CD4-positive, alpha-beta T cell treated with Interleukin-2 at 100 ng/mL for 4 hours (primary cell): ENCODE measurements around the gene FAM131C.
"Not testable (repeated sequence)": the region's sequence is repeated elsewhere in the genome, so short reads cannot be mapped to it uniquely, and the experiment has no call there.

Experiments
- DNase-seq: peaks from one replicate; pipeline ENCODE4 v3.0.0-alpha.2; 2020; ENCODE audit warnings: low spot score

FAM131C gene, protein sequence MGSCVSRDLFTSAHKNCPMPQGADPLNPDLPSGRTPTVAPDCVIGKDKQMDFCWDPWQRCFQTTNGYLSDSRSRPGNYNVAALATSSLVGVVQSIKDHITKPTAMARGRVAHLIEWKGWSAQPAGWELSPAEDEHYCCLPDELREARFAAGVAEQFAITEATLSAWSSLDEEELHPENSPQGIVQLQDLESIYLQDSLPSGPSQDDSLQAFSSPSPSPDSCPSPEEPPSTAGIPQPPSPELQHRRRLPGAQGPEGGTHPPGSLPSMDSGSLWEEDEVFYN

DNA sequence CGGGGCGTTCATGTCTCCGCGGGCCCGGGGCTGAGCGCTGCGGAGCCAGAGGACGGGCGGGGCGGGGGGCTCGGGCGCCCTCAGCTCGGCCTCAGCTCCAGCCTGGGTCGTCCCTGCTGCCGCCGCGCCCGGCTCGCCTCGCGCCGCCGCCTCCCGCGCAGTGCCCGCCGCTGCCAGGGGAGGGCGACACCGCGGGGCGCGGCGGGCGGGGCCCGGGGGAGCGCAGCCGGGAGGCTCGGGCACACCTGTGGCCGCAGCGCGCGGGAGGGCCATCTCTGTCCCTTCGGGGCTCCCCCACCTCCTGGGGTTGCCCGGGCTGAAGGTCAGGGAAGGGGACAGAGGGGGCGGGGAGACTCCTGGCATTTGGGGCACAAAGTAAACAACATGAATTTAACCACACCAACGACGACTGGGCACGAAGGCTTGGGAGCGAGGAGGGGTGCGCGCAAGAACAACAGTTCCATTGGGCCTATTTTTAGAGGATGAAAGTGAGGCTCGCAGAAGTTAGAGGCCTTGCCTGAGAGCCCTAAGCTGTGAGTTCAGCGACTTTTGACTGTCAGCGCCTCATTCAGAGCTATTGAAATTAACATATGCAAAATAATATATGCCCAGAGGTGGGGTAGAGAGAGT lies at the start of gene FAM131C:
FAM131C (minus strand) TSS at position 162 of the 630 bp plus-strand sequence. CDS start 209 bp downstream, outside the sequence.
- DNase-seq, result peak; percentile 15

DNA sequence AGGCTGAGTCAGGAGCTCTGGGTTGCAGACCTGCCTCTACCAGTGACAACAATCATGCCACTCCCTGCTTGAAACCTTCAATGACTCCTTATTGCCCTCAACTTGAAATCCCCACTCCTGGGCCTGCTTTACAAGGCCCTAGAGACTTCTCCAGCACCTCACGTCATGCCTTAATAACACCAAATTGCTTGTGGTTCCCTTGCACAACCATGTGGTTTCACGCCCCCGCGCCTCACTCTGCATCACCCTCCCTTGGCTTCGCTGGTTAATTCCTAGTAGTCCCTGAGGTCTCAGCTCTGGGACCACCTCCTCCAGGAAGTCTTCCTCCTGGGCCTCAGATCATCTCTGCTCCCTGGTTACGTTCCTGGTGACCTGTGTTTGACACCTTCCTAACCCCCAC lies 49.5 kb upstream of the FAM131C start:
- peak; percentile 48 for DNase-seq

DNA sequence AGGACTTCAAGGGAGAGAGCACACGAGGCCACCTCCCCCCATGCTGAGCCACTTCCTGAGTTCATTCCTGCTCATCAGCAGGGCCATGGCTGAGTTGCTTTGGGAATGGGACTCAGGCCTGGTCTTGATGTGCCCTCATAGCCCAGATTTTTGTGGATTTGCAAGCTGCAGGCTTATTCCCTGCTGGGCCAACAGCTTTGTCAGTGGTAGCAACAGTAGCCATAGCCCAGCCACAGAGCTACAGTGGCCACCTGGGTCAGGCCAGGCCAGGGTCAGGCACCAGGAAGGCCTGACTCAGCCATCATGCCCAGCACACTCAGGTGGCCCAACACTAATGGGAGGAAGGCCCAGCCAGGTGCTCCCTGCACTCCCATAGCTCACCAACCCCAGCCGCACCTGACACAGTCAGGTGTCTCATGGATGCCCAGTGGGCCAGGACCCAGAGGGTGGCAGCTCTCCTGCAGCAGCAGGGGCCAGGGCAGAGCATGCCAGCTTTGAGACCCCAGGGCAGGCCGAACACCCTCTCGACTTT lies 49.0 kb upstream of the FAM131C start:
- DNase-seq, result no peak

DNA sequence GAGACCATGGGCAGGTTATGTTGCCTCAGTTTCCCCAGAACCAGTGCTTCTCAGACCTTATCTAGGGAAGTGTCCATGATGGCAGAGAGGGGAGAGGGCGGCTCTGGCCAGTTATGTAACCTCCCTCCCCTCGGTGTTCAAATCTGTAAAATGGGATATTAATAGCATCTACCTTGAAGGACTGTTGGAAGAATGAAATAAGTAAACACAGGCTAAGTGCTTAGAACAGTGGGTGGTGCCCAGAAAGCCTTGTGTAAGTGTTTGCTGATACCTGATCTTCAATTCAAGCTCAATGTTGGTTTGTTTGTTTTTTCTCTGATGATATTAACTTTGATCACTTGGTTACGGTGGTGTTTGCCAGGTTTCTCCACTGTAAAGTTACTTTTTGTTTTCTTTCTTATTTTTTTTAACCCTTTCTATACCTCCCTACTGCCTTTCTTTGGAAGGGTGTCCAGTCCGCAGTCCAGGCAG lies 47.5 kb upstream of the FAM131C start:
- DNase-seq, result no peak

DNA sequence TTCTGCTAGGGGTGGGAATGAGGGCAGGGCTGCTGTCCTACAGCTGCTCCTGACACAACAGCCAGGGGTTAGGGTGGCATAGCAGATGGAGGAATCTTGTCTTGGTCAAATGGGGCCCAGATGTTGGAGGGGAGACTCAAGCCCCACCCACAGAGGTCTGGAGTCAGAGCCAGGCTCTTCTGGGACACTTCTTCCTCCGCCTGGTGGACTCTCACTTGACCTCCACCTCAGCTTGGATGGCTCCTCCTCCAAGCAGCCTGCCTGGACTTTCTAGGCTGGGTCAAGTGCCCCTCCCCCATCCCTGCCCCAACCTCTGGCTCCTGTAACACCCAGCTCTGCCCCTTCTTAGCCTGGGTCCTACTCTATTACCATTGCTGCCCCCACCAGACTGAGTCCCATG lies 47.0 kb upstream of the FAM131C start:
- DNase-seq, result no peak

DNA sequence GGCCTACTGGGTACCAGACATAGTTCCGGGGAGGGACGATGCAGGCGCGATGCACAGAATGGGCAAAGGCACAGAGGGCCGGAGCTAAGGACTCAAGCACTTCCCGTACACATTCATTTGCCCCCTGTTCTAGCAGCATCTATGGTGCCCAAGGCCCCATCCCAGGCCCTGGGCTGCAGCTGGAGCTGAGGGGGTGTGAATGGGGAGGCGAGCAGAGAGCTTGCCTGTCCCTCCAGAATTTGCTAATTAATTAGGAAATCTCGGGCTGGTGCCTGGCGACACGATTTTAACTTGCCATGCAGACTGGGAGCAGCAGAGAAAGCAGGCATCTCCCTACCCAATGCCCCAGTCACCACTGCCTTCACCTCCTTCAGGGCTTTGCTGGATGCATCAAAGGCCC lies 46.5 kb upstream of the FAM131C start:
- DNase-seq, result no peak

DNA sequence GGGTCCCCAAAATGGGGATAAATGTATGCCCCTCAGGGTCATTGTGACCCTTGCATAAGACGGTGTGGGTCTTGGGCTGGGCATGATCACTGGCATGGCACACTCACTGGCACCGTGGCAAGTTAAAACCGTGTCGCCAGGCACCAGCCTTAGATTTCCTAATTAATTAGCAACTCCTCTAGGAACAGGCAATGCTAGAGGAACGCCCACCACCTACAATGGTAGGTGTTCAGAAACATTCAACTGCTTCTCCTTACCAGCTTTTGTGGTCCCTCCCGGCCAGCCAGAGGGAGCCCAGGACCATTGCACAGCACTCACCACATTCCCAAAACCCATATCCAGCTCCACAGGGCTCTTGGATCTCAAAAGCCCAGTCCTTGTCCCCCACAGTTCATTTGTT lies 46.1 kb upstream of the FAM131C start:
- no peak for DNase-seq

DNA sequence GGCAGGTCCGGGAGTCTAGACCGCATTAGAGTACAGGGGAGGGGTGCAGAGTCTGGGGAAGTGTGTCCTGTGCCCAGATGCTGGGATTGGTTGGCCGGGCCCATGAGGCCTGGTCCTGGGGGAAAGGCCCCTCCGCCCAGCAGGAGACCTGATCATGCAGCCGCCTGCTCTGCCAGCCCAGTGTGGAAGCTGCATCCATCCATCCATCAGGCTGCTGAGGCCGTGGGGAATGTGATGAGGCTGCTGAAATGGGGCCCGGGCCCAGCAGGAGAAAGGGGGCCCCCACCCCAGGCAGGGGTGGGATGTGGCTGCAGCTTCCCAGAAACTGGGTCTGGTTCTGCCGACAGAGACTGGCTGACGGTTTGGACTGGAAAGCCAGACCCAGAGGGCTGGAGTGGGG lies 45.3 kb upstream of the FAM131C start:
- no peak for DNase-seq

DNA sequence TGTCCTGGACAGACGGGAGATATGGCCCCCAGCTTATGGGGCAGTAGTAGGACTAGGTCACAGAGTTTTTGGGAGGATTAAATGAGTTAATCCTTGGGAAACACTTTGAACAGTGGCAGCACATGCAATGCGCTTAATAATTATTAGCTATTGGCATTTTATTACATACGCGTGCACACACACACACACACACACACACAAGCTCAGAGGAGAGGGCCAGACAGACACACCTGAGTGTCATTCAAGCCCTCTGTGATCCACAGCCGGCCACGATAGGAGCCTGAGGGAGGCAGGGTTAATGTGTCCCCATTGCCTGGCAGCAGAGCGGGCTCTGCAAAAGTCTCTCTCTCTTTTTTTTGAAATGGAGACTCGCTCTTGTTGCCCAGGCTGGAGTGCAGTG lies 44.5 kb upstream of the FAM131C start:
- DNase-seq, result no peak

DNA sequence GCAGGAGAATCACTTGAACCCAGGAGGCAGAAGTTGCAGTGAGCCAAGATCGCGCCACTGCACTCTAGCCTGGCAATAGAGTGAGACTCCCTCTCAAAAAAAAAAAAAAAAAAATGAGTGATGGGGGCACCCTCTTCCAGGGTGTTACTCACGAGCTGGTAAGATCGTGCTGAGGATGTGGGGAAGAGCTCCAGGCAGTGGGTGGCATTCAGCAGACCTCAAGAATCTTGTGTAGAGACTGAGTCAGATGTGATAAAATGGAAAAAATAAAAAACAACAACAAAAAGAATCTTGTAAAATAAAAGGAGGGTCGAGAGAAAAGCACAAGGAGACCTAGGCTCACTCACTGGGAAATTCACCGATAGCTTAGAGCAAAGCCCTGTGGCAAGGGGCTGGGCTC lies 43.9 kb upstream of the FAM131C start:
- DNase-seq, result no peak

DNA sequence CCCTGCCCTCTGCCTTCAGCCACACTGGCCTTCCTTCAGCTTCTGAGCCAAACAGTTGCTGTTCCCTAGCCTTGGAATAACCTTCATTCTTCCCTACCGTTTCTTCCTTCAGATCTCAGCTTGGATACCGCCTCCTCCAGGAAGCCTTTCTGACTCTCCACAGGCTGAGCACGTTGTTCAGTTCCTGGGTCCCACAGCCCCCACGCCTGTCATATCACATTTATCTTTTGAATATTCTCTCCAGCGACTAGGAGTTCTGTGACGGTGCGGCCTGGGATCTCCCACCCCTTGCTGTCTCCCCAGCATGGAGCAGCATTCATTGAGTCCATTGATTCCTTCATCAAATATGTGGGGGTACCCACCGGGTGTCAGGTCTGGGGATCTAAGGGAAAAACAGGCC lies 43.2 kb upstream of the FAM131C start:
- no peak for DNase-seq

DNA sequence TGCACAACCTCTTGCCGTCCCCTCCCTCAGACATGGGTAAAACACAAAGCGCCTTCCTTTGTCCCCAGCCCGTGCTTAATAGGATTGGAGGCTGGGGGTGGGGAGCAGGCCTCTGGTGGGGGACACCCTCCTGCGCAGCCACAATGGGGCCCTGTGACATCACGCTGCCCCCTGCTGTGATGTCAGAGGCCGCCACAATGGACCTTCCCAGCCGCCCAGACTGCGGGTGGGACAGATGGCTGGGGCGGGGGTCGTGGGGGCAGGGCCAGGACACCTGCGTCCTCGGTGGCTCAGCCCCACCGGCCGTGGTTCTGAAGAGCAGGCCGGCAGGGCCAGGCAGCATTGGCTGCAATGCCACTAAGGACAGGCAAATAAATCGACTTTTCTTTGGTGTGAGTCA lies 42.6 kb upstream of the FAM131C start:
- no peak for DNase-seq

DNA sequence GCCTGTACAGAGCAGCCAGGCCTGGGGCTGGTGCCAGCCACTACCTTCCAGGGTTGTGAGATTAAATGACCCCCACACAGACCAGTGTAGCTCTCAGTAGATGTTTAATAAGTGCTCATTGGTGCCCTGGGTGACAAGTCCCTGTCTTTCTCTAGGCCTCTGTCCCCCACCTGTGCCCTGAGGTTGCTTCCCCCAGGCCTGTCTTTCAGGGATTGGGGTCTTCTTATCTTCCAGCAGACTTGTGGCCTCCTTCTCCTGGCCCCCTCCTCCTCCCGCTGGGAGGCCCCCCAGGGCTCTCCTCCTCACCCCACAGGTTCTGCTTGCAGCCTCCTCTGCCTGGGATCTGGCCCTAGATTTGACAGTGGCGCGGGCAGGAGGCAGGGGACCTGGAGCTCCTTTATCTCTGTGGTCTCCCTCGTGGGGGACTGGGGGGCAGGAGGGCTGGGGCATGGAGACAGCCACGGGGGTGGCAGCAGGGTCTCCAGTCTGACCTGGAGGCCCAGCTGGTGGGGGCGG lies 42.1 kb upstream of the FAM131C start:
- no peak for DNase-seq

DNA sequence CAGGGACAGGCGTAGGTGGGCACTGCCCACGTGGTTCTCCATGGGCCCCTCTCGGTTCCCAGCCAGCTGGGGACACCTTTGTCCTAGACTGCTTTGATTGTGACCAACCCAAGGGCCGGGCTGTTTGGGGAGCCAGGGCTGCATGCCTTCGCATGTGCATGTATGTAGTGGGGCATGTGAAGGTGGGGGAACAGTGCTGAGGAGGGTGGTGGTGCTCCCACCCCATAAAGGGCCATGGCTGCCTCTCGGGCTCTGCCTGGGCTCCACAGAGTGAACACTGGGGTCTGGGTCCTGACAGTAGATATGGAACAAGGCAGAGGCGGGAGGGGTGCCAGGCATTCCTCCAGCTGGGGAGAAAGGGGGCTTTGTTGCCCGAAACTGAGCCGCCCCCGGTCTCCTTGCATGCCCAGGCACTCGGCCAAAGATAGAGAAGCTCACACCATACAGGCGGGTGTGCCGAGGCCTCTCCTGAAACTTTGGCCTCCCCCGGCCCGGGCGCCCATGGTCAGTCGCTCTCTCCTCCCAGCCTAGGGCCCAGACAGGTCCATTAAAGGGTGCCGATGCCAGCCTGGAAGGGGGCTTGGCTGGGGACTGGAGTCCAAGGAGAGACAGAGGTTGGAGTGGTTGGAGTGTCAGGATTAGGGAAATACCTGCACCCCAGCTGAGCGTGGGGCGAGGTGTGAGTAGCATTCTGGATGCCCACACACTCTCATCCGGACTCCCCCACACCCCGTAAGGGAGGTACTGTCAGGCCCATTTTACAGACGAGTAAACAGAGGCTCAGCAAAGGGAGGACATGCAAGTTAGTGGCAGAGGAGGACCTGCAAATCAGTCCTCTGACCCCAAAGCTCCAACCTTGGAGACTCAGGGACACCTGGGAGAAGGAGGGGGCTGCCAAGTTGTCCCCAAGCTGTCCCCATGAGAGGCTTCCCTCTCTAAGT lies 41.3 kb upstream of the FAM131C start:
- no peak for DNase-seq

DNA sequence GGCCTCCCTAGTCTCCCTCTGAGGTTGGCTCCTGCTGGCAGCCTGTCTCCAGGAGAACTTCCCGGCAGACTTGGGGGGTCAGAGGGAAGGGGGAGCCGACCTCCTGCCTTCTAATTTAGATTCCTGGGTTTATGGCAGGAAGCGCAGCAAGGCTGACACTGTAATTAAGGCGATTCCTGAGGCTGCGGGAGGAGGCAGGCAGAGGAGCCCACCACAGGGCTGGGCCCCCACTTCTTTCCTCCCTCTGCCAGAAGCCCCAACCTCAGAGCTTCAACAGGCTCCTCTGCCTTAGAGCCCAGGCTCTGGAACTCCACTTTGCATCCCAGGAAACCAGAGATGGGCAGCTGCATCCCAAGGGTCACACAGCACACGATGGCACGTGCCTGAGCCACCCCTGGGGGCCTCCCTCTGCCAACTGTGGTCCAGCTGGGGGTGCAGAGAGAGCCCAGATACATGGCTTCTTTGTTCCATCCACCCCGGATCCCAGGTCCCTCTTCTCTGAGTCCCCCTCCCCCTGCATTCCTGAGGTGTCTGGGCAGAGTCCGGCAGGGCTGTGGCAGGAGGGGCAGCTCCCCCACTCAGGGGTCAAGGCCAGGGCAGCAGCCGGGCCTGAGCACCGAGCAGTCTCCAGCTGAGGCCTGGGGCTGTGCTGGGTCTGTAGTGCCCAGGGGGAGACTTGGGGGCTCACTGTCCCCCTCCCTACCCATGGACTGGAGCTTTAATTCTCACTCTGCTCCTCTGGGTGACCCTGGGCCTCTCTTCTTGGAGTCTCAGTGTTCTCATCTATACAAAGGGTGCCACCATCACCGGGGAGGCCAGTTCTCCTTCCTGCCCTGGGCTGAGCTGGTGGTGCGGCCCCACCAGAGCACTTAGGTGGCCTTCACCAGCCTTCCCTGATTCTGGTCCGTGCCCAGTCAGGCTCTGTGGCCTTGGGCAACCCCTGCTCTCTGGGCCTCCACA lies 39.4 kb upstream of the FAM131C start:
- DNase-seq, result no peak

DNA sequence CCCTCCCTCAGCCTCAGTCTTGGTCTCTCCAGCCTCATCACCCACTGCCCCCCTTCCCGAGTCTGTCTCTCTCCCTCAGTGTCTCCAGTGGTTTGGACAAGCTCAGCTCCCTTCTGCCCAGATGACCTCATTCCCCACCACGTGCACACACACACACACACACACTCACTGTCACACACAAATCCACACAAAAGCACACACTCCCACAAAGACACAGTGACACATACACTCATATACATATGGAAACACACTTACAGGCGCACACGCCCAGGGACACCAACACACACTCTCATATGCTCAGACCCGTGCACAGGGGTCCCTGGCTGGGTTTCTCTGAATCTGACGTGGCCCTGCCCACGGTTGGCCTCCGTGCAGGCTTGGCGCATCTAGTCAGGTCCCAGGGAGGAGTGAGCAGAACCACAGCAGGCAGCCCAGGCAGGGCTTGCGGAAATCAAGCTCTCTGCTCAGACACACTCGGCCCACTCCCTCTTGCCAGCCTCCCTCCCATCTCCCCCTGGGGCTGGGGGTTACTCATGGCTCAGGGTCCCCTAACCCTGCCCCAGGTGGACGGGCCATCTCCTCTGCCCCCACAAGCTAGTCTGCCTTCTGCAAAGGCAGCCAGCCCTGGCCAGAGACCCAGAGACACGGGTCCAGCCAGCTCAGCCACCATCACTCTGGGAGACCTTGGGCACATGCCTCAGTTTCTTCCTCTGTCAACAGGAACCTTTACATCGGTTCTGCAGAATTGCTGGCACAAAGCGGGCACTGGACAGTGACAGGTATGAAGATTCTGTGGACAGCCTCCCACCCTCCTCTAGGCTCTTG lies 38.5 kb upstream of the FAM131C start:
- DNase-seq, result no peak

DNA sequence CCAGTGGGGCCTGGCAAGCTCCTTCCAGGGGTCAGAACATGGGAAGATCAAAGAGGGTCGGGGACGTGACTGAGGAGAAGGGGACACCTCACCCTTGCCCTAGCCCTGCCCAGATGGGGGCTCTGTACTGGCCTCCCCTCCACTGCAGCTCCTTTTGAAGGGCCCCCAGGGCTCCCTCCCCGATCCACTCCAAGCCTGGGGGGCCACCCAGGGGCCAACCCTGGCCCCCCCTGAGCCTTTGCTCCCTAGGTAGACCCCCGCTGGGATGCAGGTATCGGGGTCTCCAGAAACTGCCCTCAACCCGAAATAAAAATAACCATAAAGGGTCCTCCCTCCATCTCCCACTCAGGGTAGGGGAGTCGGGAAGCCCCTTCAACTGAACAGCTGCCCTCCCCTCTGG lies 37.4 kb upstream of the FAM131C start:
- DNase-seq, result no peak

DNA sequence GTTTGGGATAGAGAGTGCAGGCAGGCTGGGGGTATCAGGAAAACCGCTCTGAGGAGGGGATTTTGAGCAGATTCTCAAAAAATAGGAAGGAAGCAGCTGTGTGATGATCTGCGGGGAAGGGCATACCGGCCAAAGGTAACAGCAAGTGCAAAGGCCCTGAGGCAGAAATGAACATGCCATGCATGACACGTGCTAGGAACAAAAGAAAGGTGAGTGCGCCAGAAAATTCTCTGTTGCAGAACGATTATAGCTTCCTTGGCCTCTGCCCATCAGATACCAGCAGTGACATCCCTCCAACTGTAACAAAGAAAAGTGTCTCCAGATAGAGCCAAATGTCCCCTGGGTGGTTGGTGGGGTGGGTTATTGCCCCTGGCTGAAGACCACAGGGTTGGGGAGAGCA lies 37.0 kb upstream of the FAM131C start:
- no peak for DNase-seq

DNA sequence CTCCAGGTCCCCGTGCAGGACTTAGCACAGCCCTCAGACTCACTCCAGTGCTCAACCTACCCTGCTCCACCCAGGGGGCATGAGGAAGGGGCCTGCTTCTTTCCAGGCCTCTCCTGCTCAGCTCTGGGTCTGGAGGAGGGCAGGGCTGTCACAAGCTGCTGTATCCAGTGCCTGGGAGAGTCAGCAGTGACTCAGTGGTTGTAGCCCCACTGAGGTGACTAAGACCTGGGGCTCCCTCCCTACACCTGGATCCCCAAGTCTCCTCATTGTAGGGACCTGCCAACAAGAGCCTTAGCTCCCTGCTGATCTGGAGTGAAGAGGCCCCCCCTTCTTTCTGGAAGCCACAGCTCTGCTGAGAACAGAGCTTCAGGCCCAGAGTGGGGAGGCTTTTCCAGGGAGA lies 36.1 kb upstream of the FAM131C start:
- DNase-seq, result no peak

DNA sequence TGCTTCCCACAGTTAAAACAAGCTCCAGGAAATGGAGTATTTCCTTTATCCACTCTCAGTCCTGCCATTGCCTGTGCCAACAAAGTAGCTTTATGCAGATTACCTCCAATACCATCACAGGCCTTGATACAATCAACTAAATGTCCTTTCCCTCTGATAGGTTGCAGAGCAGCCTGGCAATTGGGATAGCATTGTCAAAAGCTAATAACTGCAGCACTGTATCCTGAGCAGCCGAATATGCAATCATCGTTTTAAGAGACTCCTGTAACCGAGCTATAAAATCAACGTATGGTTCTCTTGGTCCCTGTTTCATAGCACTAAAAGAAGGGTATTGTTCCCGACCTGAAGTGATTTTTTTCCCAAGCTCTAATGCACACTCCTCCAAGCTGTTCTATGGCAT lies 33.6 kb upstream of the FAM131C start:
- not testable (repeated sequence) for DNase-seq
